AG08395 (cell line): ENCODE measurements around the gene ZBTB34.
A peak's percentile ranks its signal among the peaks of the same experiment; 100 is the strongest.
"Not testable (repeated sequence)": the region's sequence is repeated elsewhere in the genome, so short reads cannot be mapped to it uniquely, and the experiment has no call there.

Experiments
- DNase-seq: peaks from one replicate; pipeline ENCODE4 v3.0.0; 2012; ENCODE audit warnings: mixed read lengths, low spot score

Gene ZBTB34, protein sequence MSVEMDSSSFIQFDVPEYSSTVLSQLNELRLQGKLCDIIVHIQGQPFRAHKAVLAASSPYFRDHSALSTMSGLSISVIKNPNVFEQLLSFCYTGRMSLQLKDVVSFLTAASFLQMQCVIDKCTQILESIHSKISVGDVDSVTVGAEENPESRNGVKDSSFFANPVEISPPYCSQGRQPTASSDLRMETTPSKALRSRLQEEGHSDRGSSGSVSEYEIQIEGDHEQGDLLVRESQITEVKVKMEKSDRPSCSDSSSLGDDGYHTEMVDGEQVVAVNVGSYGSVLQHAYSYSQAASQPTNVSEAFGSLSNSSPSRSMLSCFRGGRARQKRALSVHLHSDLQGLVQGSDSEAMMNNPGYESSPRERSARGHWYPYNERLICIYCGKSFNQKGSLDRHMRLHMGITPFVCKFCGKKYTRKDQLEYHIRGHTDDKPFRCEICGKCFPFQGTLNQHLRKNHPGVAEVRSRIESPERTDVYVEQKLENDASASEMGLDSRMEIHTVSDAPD

DNA sequence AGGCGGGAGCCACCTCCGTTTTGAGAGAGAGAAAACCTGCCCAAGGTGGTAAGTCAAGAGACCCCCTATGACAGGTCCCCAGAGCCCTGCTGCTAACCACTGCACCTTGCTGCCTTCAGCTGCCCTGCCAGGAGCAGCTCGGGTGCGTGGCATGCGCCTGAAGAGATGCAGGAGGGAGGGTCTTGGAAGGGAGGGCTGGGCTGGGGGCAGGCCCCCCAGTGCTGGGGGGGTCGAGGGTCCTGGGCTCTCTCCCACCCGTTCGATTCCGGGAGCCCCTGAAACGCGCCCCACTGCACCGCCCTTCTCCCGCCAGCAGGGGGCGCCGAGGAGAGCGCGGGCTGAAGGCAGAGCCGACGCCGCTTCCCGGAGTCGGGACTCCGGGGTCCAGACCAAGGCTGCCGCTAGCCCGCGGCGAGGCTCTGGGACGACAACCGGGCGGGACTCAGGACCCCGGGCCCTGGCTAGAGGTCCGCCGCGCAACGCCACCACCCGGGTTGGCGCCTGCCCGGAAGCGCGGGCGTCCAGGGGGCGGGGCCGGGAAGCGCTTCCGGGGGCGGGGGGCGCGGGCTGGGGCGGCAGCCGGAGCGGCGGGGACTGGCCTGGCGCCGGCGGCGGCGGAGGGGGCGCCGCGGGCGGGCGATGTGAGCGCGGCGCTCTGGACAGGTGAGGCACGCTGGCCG is at the start of gene ZBTB34:
Gene ZBTB34 (plus strand): TSS at position 563 of the 680 bp plus-strand sequence. CDS start 18,761 bp downstream, outside the sequence.
- DNase-seq: peak; percentile 70

DNA sequence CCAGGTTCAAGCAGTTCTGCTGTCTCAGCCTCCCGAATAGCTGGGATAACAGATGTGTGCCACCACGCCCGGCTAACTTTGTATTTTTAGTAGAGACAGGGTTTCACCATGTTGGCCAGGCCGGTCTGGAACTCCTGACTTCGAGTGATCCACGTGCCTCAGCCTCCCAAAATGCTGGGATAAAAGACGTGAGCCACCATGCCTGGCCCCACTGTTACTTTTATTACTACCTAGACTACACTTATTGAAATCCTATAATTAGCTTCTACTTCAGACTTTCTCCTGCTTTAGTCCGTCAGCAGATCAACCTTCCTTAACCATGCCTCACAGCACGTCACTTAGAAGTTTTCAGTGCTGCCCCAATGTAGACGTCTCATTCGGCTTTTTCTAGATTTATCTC is 47.4 kb upstream of the ZBTB34 start:
- DNase-seq: no peak

DNA sequence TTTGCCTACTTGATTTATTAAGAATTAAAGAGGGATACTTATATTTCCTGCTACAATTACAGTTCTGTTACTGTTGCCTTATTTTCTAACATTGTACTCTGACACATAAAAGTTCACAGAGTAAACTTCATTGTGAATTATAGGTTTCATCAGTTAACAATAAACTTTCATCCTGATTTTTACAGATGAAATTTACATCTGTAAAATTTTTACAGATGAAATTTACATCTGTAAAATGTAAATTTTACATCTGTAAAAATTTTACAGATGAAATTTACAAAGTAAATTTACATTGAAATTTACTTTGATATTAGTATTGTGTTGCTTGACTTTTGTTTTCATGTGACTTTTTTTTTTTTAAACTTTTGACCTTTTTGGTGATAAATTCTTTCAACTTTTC is 46.3 kb upstream of the ZBTB34 start:
- DNase-seq: no peak

- DNase-seq: not testable (repeated sequence)
Observed at GRCh38 chr9:126817615-126818014, 42.8 kb upstream of the ZBTB34 start.

GRCh38 chr9:126818482-126818881 is 42.0 kb upstream of the ZBTB34 start:
- no peak for DNase-seq

GRCh38 chr9:126819482-126819881 is 41.0 kb upstream of the ZBTB34 start:
- no peak for DNase-seq

GRCh38 chr9:126822278-126822677 is 38.2 kb upstream of the ZBTB34 start:
- no peak for DNase-seq

DNA sequence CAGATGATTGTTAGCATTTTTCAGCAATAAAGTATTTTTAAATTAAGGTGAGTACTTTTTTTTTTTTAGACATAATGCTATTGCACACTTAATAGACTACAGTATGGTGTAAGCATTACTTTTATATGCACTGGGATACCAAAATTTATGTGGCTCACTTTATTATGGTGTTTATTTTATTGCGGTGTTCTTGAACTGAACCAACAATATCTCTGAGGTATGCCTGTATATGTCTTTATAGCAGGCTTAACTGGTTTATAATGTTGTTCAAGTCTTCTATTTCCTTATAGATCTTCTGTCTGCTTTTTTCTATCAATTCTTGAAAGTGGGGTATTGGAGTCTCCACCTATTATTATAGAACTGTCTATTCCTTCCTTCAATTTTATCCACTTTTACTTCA is 37.6 kb upstream of the ZBTB34 start:
- no peak for DNase-seq

- not testable (repeated sequence) for DNase-seq
Observed at GRCh38 chr9:126824052-126824451, 36.4 kb upstream of the ZBTB34 start.

DNA sequence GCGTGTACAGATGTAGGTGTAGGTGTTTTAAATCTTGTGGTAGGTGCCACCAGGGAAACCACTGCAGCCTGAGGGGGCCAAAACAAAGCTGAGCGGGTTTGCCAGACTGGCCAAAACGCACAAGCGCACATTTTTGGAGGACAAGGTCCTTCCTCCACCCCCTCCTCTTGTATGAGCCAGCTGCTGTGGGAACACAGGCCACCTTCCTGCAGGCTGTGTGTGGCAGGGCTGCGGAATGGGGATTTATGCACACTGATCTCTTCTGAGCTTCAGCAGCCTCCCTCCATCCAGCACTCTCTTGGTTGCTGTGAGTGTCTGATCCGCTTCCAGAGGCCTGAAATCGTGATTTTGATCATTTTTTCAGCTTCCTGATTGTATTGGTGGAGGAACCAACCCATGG is 33.2 kb upstream of the ZBTB34 start:
- no peak for DNase-seq

DNA sequence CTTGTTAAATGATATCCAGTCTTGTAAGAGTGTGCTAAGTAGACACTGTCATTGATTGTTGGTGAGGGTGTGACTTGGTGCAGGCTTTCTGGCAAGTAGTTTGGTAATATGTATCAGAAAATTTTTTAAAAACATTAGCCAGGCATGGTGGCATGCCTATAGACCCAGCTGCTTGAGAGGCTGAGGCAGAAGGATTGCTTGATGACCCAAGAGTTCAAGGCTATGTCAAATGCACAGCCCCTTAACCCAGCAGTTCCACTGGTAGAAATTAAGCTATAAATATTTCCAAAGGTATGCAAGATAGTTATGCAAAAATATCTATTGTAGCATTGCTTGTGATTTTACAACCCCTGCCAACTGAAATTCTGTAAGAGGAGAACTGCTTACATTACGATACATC is 31.4 kb upstream of the ZBTB34 start:
- no peak for DNase-seq

DNA sequence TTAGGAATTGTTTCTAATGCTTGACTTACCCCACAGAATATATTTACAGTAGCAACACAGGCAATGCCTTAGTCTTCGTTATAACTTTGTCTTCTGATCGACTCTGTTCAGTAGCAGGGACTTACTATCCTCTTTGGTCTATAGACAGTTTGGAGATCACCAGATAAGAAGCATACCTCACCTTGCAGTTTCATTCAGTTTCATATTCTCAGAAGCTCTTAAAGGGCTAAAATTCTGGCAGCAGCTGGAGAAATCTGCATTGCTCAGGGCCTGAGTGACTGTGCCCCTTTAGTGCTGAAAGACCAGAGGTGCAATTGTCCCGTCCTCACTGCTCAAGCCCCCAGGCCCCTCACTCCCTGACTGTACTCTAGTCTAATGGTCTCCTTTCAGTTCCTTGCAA is 29.6 kb upstream of the ZBTB34 start:
- DNase-seq: no peak

GRCh38 chr9:126832440-126832839 is 28.0 kb upstream of the ZBTB34 start:
- DNase-seq: no peak

DNA sequence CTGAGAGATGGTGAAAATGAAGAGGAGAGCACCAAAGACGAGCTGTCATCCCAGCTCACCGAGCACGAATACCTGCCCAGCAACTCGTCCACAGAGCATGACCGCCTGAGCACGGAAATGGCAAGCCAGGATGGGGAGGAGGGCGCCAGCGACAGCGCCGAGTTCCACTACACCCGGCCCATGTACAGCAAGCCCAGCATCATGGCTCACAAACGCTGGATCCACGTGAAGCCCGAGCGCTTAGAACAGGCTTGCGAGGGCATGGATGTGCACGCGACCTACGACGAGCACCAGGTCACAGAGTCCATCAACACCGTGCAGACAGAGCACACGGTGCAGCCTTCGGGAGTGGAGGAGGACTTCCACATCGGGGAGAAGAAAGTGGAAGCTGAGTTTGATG is 27.4 kb upstream of the ZBTB34 start:
- DNase-seq: no peak

DNA sequence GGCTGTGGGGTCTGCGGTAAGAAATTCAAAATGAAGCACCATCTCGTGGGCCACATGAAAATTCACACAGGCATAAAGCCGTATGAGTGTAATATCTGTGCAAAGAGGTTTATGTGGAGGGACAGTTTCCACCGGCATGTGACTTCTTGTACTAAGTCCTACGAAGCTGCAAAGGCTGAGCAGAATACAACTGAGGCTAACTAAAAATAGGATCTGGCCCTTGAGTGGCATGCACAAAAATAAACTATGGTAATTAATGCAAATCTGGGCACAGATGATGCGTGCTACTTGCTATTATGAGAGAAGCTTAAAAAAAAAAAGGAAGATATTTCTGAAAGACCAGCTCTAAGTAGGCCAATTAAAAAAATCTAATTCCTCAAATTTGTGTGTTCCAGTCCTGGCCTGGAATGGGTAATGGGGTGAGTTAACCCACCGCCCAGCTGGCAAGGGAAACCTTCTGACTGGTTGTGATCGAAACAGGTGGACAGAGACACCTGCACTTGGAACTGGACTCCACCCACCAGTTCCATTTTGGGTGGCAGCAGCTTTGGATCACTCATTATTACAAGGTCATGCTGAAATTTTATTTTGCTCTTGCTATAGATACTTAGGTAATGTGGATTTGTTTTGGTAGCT is 26.6 kb upstream of the ZBTB34 start:
- no peak for DNase-seq

DNA sequence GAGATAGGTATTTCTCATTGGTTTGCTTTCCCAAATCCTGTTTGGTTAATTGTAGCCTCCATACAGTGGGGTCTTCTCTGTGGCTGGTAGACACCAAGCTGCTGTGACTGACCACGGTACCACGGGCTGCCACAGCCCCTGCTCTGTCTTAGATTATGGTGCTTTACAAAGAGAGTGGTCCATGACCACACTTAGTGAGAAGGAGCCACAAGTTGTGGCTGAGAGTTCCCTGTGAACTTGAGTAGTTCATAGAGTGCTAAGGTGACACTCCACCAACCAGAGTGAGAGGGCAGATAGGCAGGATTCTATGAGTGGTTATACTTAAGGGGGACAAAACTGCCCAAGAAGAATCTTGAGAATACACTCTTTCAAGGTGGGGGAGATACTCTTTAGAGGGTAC is 25.8 kb upstream of the ZBTB34 start:
- no peak for DNase-seq

- DNase-seq: no peak
Observed at GRCh38 chr9:126836216-126836615, 24.2 kb upstream of the ZBTB34 start.

GRCh38 chr9:126838055-126838811 is 22.2 kb upstream of the ZBTB34 start:
- no peak for DNase-seq

GRCh38 chr9:126838895-126839294 is 21.5 kb upstream of the ZBTB34 start:
- no peak for DNase-seq

- DNase-seq: no peak
Observed at GRCh38 chr9:126839301-126839700, 21.1 kb upstream of the ZBTB34 start.

GRCh38 chr9:126842220-126842842 is 18.1 kb upstream of the ZBTB34 start:
- no peak for DNase-seq
